Measurements from ENCODE around the gene USP6NL.

GRCh38 chr10:11468126-11468742 is 143.2 kb downstream of the USP6NL start:
- no peak for TF ChIP-seq POLR2AphosphoS5 (IDR thresholded peaks at IDR 0.05)
- TF ChIP-seq, protein P1, sequence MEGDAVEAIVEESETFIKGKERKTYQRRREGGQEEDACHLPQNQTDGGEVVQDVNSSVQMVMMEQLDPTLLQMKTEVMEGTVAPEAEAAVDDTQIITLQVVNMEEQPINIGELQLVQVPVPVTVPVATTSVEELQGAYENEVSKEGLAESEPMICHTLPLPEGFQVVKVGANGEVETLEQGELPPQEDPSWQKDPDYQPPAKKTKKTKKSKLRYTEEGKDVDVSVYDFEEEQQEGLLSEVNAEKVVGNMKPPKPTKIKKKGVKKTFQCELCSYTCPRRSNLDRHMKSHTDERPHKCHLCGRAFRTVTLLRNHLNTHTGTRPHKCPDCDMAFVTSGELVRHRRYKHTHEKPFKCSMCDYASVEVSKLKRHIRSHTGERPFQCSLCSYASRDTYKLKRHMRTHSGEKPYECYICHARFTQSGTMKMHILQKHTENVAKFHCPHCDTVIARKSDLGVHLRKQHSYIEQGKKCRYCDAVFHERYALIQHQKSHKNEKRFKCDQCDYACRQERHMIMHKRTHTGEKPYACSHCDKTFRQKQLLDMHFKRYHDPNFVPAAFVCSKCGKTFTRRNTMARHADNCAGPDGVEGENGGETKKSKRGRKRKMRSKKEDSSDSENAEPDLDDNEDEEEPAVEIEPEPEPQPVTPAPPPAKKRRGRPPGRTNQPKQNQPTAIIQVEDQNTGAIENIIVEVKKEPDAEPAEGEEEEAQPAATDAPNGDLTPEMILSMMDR (IDR thresholded peaks at IDR 0.05), result no peak
- no peak for TF ChIP-seq POLR2A (IDR thresholded peaks at IDR 0.05; ENCODE audit: low read depth)

Data from esophagus muscularis mucosa (tissue), 3 donors.